D721Med (cell line): ENCODE results near the gene SFMBT2.

ENCODE experiments used
- DNase-seq: peaks from one replicate; pipeline ENCODE4 v3.0.0; 2011; ENCODE audit warnings: low spot score; ENCODE audit not compliant: insufficient read length
- FAIRE-seq: peaks from 2 replicates; lab custom pipeline; 2011; peaks lifted over from hg19 to GRCh38; lab: Jason Lieb, UNC
- TF ChIP-seq, protein P1 (sequence below): IDR thresholded peaks from 2 replicates; pipeline ENCODE4 v1.5.1; 2012; ENCODE audit warnings: mild to moderate bottlenecking, control low read depth; ENCODE audit not compliant: insufficient read depth; ENCODE audit errors: missing control alignments

SFMBT2 gene

DNA sequence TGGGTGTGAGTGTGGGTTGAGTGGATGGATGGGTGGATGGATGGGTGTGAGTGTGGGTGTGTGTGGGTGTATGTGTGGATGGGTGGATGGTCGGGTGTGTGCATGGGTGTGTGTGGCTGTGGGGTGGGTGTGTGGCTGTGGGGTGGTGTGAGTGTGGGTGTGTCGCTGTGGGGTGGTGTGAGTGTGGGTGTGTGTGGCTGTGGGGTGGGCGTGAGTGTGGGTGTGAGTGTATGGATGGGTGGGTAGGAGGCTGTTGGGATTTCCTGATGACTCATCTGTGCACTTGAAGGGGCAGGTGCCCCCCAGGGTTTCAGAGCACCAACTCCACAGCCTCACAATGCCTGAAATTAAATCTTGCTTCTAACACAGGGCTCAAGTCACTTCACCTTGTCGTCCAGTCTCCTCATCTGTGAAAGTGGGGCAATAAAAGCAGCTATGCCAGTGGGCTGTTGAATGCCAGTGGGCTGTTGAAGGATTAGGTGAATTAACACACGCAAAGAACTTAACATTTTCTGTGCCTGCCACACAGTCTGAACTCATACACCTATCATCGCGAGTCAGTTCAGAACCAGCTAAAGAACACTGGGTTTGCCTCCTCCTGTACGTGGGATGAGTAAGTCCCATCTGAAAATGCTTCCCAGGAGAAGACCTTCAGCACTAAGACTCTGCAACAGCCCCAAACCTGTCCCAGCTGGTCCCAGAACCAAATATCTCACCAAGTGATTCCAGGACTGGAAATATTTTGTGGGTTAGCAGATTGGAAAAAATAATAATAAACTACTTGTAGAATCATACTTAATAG lies 32.0 kb downstream of the SFMBT2 start:
- TF ChIP-seq, protein P1, sequence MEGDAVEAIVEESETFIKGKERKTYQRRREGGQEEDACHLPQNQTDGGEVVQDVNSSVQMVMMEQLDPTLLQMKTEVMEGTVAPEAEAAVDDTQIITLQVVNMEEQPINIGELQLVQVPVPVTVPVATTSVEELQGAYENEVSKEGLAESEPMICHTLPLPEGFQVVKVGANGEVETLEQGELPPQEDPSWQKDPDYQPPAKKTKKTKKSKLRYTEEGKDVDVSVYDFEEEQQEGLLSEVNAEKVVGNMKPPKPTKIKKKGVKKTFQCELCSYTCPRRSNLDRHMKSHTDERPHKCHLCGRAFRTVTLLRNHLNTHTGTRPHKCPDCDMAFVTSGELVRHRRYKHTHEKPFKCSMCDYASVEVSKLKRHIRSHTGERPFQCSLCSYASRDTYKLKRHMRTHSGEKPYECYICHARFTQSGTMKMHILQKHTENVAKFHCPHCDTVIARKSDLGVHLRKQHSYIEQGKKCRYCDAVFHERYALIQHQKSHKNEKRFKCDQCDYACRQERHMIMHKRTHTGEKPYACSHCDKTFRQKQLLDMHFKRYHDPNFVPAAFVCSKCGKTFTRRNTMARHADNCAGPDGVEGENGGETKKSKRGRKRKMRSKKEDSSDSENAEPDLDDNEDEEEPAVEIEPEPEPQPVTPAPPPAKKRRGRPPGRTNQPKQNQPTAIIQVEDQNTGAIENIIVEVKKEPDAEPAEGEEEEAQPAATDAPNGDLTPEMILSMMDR, result no peak
- FAIRE-seq (no peak), DNase-seq (no peak)

DNA sequence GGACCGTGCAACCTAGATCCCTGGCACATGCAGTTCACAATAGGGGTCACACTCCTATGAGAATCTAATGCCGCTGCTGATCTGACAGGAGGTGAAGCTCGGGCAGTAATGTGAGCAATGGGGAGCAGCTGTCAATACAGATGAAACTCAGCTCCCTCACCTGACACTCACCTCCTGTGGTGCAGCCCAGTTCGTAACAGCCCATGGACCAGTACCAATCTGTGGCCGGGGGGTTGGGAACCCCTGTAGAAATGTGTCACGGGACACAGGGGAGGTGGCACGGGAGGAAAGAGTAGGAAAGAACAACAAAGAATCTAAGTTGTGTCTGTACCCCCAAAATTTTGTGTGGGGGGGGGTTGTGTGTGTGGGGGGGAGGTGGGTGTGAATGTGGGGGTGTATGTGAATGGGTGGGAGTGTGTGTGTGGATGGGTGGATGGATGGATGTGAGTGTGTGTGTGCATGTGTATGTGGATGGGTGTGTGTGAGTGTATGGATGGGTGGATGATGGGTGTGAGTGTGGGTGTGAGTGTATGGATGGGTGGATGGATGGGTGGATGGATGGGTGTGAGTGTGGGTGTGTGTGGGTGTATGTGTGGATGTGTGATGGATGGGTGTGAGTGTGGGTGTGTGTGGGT lies 33.1 kb downstream of the SFMBT2 start:
- TF ChIP-seq, protein P1, result no peak
- FAIRE-seq (no peak), DNase-seq (no peak)

DNA sequence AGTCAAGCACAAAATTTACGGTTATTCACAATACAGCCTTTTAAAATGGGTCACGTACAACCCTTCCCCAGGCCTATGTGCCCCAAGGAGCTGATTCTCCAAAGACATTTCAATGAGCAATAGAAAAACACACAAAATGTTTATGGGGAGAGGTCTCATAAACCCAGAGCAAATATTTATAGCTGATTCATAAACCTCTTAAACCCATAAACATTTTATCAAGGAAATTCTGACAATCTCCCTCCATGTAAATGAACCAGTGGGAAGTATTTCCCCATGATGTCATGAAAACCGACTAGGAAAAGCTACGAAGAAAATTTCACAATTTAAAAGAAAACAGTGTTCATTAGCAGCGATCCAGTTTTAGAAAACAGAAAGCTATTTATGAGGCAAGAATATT lies 36.0 kb downstream of the SFMBT2 start:
- DNase-seq (no peak), FAIRE-seq (no peak)
- TF ChIP-seq, protein P1, result no peak

DNA sequence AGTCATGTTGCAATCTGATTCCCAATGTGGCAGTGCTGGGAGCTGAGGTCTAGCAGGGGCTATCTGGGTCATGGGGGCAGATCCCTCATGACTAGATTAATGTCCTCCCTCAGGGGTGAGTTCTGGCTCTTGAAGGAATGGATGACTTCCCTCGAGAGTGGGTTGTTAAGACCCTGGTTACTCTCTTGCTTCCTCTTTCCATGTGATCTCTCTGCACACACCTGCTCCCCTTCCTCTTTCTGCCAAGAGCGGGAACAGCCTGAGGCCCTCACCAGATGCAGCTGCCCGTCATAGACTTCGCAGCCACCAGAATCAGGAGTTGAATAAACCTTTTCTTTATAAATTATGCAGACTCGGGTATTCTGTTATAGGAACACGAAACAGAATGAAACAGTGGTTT lies 37.8 kb downstream of the SFMBT2 start:
- DNase-seq, result no peak
- no peak for FAIRE-seq

DNA sequence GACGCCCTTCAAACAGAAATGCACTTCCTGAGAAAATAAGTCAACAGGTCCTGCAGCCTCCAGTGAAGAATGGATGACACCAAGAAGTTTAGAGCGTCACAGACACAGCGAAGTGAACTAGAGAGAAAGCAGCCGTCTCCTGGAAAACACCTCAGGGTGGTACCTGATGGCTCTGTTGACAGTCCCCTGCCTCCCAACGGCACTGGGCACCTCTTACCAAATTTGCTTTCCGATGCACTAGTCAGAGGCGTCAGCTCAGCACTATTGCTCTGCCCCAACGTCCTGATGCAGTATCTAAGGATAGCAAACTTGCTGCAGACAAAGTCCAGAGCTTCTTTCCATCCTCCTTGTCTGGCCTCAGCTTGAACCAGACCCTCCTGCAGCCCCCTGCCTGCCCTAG lies 38.3 kb downstream of the SFMBT2 start:
- TF ChIP-seq, protein P1, result no peak
- DNase-seq (no peak), FAIRE-seq (no peak)

More for the DNA sequence above, 37.8 kb downstream of the SFMBT2 start:
- TF ChIP-seq, protein P1, result no peak

DNA sequence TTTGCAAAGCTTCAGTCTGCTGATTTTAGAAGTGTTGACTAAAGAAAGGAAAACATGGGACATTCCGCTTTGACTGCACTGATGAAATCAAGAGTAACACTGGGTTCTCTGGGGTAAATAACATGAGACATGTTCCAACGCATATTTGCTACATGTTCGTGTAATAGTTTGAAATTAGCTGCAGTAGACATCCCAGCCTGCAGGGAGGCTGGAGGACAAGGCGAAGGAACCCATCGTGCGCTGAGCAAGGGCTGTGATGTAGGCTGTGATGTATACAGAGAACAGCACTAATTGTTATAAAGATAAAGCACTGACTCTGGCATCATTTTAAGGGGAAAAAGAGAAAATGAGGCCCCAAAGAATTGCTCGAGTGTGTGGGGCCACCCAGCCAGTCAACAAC lies 40.3 kb downstream of the SFMBT2 start:
- TF ChIP-seq, protein P1, result no peak
- FAIRE-seq, result no peak
- DNase-seq, result no peak
